Heart right ventricle (tissue), 16 donors: ENCODE results near the gene KCTD11. TPM values are rescaled to one million over a fixed set of nuclear protein-coding genes. Genes with fewer than 3 reads are reported as not detected.
A peak's percentile ranks its signal among the peaks of the same experiment; 100 is the strongest.

ENCODE experiments used
- ATAC-seq, 8 donors: fragments of 200-7000 bp; cut with Tn5 transposase; one replicate each; pipeline ENCODE4 v1.9.1; 2020; ENCODE audit warnings: mild to moderate bottlenecking in 8 of 8, moderate library complexity in 8 of 8, moderate number of reproducible peaks in 1 of 8
- DNase-seq, 2 donors: peaks; one replicate each; pipeline ENCODE4 v3.0.0-alpha.2; 2020
- H3K27ac ChIP-seq, 10 donors: fragments of 200-600 bp; sonication (generic) in 2 of 10; one replicate each; pipeline versions ENCODE4 v1.5.0 to v1.8.0; 2020 to 2022; ENCODE audit warnings: mild to moderate bottlenecking in 3 of 10
- H3K27me3 ChIP-seq, 7 donors: fragments of 200-600 bp; one replicate each; pipeline ENCODE4 v1.8.0; 2021 to 2022; ENCODE audit warnings: mild to moderate bottlenecking in 2 of 7
- H3K36me3 ChIP-seq, 9 donors: fragments of 200-600 bp; sonication (generic) in 1 of 9; one replicate each; pipeline versions ENCODE4 v1.5.0 to v1.8.0; 2020 to 2022; ENCODE audit warnings: mild to moderate bottlenecking in 2 of 9
- H3K4me1 ChIP-seq, 9 donors: fragments of 200-600 bp; sonication (generic) in 1 of 9; one replicate each; pipeline versions ENCODE4 v1.5.0 to v1.8.0; 2020 to 2022; ENCODE audit warnings: mild to moderate bottlenecking in 4 of 9
- H3K4me3 ChIP-seq, 10 donors: fragments of 200-600 bp; sonication (generic) in 2 of 10; one replicate each; pipeline versions ENCODE4 v1.5.0 to v1.8.0; 2020 to 2022; ENCODE audit warnings: mild to moderate bottlenecking in 7 of 10, moderate library complexity in 2 of 10
- H3K9me3 ChIP-seq, 11 donors: fragments of 200-600 bp in 10 of 11; sonication (generic) in 2 of 11; one replicate each; pipeline versions ENCODE4 v1.5.0 to v1.8.0; 2013 to 2022; ENCODE audit warnings: mild to moderate bottlenecking in 2 of 11, control low read depth in 1 of 11, moderate library complexity in 1 of 11
- CTCF ChIP-seq, 9 donors: fragments of 200-600 bp; sonication (generic) in 2 of 9; IDR thresholded peaks; one replicate each; pipeline versions ENCODE4 v1.5.0 to v1.8.0; 2021 to 2022; ENCODE audit warnings: antibody characterized with exemption in 9 of 9, mild to moderate bottlenecking in 5 of 9, moderate library complexity in 1 of 9
- WGBS, 2 donors: extraction: QIAGEN DNeasy Blood & Tissue Kit; methylation state at CpG; one replicate each; pipeline ENCODE4 v1.1.7; 2013; ENCODE audit warnings: inconsistent platforms in 1 of 2; 5-methylcytosine and 5-hydroxymethylcytosine counted together
- intact Hi-C, 10 donors: fragments of 100-400 bp; cut with DNase I; formaldehyde crosslinking; loops; one replicate each; pipeline versions ENCODE4 v1.11.1 to v1.14.2; 2022
- polyA plus RNA-seq, 2 donors: library from polyadenylated mRNA; stranded (reverse); fragments of 200-250 nt; gene quantifications; one replicate each; pipeline ENCODE4 v1.2.3, GENCODE V29; 2013
- total RNA-seq, 10 donors: library from RNA; stranded (reverse); fragmentation: NEBNext Ultra II Directional in 3 of 10; extraction: Animal tissue kit (Norgen Biotek cat#: 25700) in 3 of 10; gene quantifications; one replicate each; pipeline versions ENCODE4 v1.2.1 to v1.2.4, GENCODE V29; 2021 to 2023
- donor health status: Arrhythmogenic right ventricular cardiomyopathy.
- donor health status: ischemic (EF 13 %, LVEDD 7.1; RV severe dilation, severe dysfunction).
- donor health status: healthy with polysubstance abuse.
- donor health status: DM: no; HTN: yes; CAD: no.
- donor health status: DM: no; HTN: no; CAD: no.
- donor health status: ischemic (EF 25% LVEDD 6.9; RV normal size, moderate dysfunction).
- donor health status: ischemic (EF 25% LVEDD 5.7; RV mildly dilated, moderate dysfunction).
- donor health status: healthy.
- donor health status: DM: yes; HTN: yes; CAD: no.
- donor health status: Ischemic cardiomyopathy.
- donor health status: ischemic (EF 35%, LVEDD 5.7; RV mildly dilated, moderate dysfunction).
- donor health status: nonischemic (EF 11% LVEDD 7.7; RV severe dilation, severe dysfunction).
- donor health status: DM: yes; HTN: yes; CAD: no.
- donor health status: PGD.
- donor health status: ischemic (EF 29% LVEDD 5.4; RV normal size, mild dysfunction).
- donor health status: nonischemic (EF 23%, LVEDD 6.1; RV moderate dilation, normal function).

The KCTD11 gene
- total and polyA plus RNA-seq, 12 donors = 4.3 to 8.5 (median 5.3) TPM

GRCh38 chr17:7311110-7311705 is 40.8 kb upstream of the KCTD11 start:
- H3K9me3 ChIP-seq = no peaks in the 10 kb centered on the region
- no peak overlapping the region for H3K4me3 ChIP-seq
- peaks cover 0 to 55% (median 44%) of the 10 kb centered on the region in 9 donors for H3K36me3 ChIP-seq
- 76 to 89% methylated on average over 7 of the region's 7 CpGs for WGBS, 2 donors
- no peak for ATAC-seq
- no peak for TF ChIP-seq CTCF (IDR thresholded peaks at IDR 0.05)
- no peak overlapping the region for H3K27ac ChIP-seq
- intact Hi-C loops = no loop called here
- H3K4me1 ChIP-seq = peaks cover 12 to 76% (median 59%) of the 10 kb centered on the region in 9 donors
- no peaks in the 10 kb centered on the region for H3K27me3 ChIP-seq
- no peak for DNase-seq

- DNase-seq (no peak), ATAC-seq (no peak)
- intact Hi-C loops = no loop called here
- H3K36me3 ChIP-seq = peaks cover 0 to 68% (median 50%) of the 10 kb centered on the region in 9 donors
- 75 to 77% methylated on average over 7 of the region's 7 CpGs for WGBS, 2 donors
- no peak overlapping the region for H3K4me3 ChIP-seq
- H3K4me1 ChIP-seq = peaks cover 12 to 72% (median 55%) of the 10 kb centered on the region in 9 donors
- no peaks in the 10 kb centered on the region for H3K27me3 ChIP-seq
- no peaks in the 10 kb centered on the region for H3K9me3 ChIP-seq
- no peak overlapping the region for H3K27ac ChIP-seq
- TF ChIP-seq CTCF (IDR thresholded peaks at IDR 0.05) = no peak
Measured at GRCh38 chr17:7312432-7313087, 39.4 kb upstream of the KCTD11 start.

- peaks cover 12 to 69% (median 54%) of the 10 kb centered on the region in 9 donors for H3K4me1 ChIP-seq
- intact Hi-C loops = no loop called here
- peak overlapping the region in 2 of 10 donors; percentile 97 to 98 for H3K27ac ChIP-seq
- peaks cover 0 to 75% (median 53%) of the 10 kb centered on the region in 9 donors for H3K36me3 ChIP-seq
- TF ChIP-seq CTCF (IDR thresholded peaks at IDR 0.05) = peak in 1 of 9 donors; percentile 16
- ATAC-seq (no peak), DNase-seq (no peak)
- H3K4me3 ChIP-seq = peak overlapping the region in 1 of 10 donors; percentile 99
- WGBS, 2 donors = 86% methylated on average over 7 of the region's 7 CpGs
- H3K27me3 ChIP-seq = no peaks in the 10 kb centered on the region
- H3K9me3 ChIP-seq = no peaks in the 10 kb centered on the region
Measured at GRCh38 chr17:7313088-7313889, 38.7 kb upstream of the KCTD11 start.
